CD4-positive, alpha-beta T cell treated with Interleukin-6 at 100 ng/mL for 8 hours (primary cell): ENCODE results near the gene SFRP5.
A peak's percentile ranks its signal among the peaks of the same experiment; 100 is the strongest.

ENCODE experiments used
- DNase-seq: peaks from one replicate; pipeline ENCODE4 v3.0.0-alpha.2; 2020; ENCODE audit warnings: mixed read lengths, low spot score

The SFRP5 gene

GRCh38 chr10:97764519-97764931 lies 7.3 kb downstream of the SFRP5 start:
- DNase-seq, result no peak

GRCh38 chr10:97763947-97764346 lies 7.9 kb downstream of the SFRP5 start:
- DNase-seq, result no peak

- no peak for DNase-seq
Measured at GRCh38 chr10:97763411-97763810, 8.4 kb downstream of the SFRP5 start.

GRCh38 chr10:97762816-97763215 lies 9.0 kb downstream of the SFRP5 start:
- DNase-seq, result no peak

DNA sequence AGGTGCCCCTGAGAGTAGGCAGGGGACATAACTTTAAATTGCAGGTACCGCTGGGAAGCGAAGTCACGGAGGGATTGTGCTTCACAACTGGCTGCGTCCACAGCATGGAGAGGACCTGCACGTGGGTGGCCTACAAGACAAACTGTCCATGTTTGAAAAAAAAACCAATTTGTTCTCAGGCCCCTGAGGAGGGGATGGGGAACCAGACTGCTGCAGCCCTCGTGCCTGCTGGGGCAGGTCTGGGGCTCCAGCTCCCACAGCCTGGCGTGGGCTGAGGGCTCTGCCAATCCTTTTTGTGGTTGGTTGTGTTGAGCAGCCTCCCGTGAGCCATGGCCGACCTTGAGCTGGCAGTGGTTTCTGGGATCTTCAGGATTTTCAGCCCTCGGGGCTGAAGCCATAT lies 9.7 kb downstream of the SFRP5 start:
- no peak for DNase-seq

DNA sequence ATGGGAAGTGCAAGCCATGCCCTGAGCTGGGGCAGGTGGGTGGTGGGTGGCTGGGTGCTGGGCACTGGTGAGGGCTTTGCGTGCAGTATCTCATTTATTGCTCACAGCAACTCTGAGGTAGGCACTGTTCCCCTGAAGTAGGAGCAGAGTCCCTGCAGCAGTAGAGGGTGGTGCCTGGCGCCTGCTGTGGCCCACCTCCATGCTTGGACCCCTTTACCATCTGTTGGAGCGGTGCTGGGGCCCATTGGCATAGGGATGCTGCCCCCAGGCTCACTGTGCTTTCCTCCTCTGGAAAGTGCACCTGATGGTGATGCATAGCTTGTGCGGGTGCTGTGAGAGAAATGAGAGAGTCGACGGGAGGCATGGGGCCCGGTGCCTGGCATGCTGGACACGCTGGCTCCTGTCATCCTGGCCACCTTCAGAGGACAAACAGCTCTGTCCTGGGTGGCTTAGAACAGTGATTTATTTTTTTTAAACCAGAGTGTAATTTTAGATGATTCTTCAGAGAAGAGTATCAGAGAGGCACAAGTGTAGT lies 10.4 kb downstream of the SFRP5 start:
- no peak for DNase-seq

DNA sequence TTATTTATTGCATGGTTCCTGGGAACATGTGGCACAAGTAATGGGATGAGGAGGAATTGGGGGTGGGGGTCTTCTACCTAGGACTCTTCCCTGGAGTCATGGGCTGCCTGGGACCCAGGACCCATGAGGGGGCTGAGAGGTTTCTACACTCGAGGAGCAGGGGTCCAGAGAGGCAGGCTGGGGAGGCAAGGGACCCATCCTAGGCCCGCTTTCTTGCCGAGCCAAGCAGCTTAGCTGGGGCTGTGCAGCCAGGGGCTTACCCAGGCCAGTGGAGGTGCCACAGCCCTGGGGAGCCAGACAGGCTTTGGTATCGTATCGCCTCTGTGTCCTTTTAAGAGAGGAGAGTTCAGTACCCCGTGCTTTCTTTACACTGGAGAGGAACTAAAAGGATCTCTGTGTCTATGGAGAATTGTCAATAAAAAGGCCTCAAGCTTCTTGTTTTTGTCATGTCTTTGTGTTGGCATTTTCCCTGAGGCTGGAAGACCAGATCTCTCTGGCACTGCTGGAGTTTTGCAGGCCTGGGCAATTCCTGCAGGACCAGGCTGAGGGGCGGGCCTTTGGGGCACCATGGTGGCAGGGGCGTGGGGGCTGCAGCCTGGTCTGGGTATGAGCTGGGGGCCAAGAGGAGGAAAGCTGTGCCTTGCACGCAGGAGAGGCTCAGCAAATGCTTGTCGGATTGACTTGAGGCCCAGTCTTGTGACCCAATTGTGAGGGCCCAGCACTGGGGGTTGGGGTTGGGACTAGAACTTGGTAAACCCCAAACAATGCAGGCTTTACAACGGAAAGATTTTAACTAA lies 11.1 kb downstream of the SFRP5 start:
- no peak for DNase-seq

GRCh38 chr10:97759946-97760345 lies 11.9 kb downstream of the SFRP5 start:
- DNase-seq, result no peak

GRCh38 chr10:97759158-97759887 lies 12.5 kb downstream of the SFRP5 start:
- peak; percentile 32 for DNase-seq

DNA sequence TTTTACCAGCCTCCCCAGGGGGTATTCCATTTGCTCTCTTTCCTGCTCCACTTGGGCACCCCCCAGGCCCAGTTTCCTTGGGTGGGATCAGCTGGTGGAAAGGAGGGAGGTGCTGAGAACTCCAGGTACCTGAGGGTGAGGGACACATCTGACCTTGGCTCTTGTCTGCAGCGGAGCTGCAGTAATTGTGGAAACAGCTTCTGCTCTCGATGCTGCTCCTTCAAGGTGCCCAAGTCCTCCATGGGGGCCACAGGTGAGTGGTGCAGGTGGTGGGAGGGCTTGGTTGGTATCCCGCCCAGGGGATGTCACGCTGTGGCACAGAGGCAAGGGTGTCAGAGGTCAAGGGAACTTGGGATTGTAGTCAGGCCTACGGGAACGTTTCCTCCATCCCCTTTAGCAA lies 14.3 kb downstream of the SFRP5 start:
- DNase-seq, result no peak

DNA sequence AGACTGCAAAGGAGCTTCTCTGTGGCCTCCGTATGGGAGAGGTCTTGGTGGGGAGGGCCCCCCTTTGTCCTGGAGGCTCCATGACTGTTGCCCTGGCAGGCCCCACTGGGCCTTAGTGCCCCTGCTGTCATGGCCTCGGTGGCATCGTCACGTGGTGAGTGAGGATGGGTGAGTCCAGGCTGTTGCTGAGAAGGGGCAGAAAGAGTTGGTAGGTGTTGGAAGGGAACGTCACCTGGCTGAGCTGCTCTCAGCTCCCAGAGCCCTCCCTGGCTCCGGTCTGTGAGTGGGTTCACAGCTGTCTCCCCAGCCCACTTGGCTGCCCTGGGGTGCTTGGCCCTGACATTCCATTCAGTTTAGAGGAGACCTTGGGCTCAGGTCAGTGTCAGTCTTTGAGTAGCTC lies 16.1 kb downstream of the SFRP5 start:
- no peak for DNase-seq

DNA sequence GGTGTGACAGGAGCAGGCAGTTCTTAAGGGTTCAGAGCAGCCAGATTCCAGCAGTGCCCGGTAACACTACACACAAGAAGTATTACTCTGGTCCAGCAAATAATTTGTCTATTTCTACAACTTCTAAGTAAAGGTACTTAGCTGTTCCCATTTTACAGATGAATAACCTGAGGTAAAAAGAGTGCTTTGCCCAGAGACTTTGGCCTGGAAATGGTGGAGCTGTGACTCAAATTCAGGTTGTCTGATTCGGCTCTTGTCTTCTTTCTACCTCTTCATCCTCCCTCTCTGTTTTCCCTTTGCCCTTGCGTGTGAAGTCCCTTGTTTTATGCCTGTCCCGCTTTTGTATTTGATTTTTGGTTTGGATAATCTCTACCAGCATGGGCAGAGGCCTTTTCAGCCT lies 17.1 kb downstream of the SFRP5 start:
- no peak for DNase-seq

GRCh38 chr10:97752956-97753355 lies 18.8 kb downstream of the SFRP5 start:
- no peak for DNase-seq

DNA sequence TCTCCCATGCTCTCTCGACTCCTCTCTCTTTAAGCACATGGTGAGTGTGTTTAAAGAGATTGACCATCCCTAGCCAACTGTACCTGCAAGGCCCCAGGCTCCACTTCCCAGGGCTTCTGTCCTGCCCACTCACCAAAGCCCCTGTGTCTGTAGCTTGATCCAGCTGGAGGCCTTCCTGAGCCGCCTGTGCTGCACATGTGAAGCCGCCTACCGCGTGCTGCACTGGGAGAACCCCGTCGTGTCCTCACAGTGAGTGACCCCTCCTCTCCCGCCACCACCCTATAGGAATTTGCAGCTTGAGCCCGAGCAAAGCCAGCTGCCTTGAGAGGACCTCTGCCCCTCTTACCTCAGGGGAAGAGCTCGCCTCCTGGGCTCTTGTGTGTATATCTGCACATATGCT lies 23.7 kb downstream of the SFRP5 start:
- DNase-seq, result no peak

- DNase-seq, result no peak
Measured at GRCh38 chr10:97747573-97747972, 24.2 kb downstream of the SFRP5 start.

GRCh38 chr10:97744405-97745035 lies 27.3 kb downstream of the SFRP5 start:
- DNase-seq, result no peak

DNA sequence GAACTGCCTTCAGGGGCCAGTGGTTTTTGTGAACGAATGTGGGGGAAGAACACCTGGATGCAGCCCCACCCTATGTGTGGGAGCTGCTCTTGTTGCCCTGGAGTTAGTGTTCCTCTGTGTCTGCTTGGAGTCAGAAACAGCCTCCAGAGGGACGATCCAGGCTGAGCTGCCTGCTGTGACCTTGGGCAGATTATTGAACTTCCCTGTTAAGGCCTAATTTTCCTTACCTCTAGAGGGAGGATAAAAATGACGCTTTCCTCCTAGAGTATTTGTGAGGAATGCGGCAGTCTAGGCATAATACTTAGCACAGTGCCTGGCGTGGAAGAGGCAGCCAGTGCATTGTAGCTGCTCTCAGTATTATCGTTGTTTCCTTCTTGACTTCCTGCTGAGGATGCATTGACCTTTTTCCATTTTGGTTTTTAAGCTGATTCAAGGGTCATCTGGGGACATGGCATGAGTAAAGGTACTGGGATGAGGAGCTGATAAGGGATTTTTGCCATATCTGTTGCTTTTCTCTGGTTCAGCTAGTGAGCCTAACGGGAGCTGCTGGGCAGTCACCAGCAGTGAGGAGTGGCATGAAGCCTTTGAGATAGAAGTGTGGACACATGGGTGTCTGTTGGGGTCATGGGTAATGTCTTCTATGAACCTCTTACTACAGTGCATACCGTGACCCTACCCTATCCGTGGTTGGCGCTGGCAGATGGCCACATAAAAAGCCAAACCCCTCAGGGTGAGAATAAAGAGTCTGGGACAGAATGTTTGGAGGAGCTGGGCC lies 28.4 kb downstream of the SFRP5 start:
- no peak for DNase-seq

DNA sequence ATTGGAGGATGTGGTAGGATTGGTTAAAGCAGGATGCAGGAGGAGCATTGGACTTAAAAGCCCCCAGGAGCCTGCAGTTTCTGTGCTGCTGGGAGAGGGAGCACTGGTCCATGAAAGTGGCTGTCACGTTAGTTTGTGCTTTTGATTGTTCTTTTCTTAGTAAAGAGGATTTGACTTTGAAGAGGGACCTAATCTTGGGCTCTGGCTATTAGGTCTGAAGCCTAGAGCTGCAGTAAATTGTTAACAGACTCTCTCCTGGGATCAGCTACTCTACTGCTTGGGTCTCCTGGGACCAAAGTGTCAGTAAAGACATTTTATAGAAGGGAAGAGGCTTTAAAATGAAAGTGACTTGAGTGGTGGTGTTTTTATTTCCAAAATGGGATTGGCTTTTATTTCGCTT lies 31.2 kb downstream of the SFRP5 start:
- DNase-seq, result no peak

DNA sequence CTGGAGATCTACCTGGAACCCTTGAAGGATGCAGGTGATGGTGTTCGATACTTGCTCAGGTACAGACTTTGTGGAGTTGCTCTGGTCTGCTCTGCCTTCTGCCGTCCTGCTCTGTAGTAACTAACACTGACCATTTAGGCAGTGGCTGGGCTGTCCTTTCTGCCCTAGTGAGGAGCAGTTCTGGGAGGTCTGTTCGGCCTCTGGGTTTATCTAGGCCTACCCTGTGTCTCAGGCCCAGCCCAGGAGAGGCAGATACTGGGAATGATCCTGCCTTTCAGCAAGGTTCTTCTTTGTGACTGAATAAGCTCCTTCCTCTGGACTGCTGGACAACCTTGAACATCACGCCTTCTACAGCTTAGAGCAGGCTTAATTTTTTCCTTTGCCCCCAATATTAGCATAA lies 33.2 kb downstream of the SFRP5 start:
- DNase-seq, result no peak

DNA sequence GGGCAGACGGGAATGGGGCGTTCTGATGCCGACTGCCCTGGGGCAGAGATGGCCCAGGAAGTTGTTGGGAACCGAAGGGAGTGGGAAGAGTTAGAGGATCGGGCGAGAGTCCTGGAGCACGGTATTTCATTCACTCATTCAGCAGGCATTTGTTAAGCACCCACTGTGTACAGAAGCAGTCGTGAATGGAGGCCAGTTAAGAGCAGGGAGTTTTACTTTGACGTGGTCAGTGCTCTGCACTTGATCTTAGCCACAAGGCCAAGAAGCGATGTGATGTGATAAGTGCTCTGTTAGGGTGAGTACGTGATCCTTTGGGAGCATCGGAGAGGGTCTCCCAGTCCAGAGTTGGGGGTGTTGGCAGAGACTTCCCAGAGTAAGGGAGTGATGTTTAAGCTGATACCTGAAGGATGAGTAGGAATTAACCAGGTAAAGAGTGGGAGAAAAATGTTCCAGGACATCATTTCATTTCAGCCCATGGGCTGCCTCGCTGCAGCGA lies 34.0 kb downstream of the SFRP5 start:
- no peak for DNase-seq

DNA sequence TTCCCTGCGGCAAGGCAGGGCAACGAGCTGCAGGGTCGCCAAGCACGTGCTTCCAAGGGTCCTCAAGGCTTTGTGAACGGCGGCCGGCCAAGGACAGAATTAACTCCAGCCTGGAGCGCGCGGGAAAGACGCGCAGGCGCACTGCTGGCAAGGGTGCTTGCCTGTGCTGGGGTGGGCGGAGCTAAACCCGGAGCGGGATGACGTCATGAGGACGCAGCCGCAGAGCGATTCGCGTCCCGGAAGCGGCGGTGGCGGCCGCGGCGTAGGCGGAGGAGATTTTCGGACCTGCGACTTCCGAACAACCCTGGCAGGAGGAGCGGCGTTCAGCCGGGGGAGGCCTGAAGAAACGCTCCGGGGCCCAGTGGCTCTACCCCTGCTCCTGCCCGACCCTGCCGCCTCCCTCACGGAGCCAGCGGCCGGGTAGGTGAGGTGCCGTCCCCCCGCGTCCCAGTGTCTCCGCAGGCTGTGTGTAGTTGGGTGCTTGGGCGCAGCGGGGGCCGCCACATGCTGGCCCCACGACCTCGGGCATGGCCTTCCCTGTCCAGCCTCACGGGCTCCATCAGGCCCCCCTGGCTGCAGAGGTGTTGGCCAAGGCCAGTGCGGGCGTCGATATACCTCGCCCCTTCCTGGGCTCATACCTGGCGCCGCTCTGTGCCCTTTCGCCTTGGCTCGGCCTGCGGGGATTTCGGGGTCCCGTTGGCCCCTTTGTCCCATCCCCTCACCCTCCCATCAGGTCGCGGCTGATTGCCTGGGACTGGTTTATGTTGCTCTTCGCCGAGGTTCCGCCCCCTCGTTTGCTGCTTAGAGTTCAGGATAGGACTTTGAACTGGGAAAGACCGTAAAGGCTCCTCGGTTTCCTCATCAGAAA lies 34.7 kb downstream of the SFRP5 start, which contains the start of gene ZFYVE27:
Gene ZFYVE27 (plus strand): TSS at position 227 of the 868 bp plus-strand sequence. CDS start 1,350 bp downstream, outside the sequence.
- DNase-seq, result peak; percentile 94
